ENCODE data around the gene UNC119.

DNA sequence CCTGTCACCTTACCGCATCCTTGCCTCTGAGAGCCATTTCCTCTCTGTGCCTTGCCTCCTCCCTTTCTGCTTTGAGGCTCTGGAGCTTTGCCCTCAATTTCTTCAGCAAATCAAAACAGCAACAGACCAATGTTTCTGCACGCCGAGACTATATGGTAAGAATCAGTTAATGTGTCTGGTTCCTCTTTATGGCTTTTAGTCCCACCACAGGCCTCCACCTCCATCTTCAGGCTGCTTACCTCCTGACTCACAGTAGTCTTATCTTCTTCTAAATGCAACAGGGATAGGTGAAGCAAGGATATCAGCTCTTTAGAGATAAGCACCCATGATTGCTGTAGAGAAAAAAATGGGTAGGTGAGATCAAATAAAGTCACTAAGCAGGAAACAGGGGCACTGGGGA lies 33.4 kb upstream of the UNC119 start:
- TF ChIP-seq, protein P1, sequence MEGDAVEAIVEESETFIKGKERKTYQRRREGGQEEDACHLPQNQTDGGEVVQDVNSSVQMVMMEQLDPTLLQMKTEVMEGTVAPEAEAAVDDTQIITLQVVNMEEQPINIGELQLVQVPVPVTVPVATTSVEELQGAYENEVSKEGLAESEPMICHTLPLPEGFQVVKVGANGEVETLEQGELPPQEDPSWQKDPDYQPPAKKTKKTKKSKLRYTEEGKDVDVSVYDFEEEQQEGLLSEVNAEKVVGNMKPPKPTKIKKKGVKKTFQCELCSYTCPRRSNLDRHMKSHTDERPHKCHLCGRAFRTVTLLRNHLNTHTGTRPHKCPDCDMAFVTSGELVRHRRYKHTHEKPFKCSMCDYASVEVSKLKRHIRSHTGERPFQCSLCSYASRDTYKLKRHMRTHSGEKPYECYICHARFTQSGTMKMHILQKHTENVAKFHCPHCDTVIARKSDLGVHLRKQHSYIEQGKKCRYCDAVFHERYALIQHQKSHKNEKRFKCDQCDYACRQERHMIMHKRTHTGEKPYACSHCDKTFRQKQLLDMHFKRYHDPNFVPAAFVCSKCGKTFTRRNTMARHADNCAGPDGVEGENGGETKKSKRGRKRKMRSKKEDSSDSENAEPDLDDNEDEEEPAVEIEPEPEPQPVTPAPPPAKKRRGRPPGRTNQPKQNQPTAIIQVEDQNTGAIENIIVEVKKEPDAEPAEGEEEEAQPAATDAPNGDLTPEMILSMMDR (IDR thresholded peaks at IDR 0.05): no peak
- no peak for TF ChIP-seq POLR2A (IDR thresholded peaks at IDR 0.05)

Measured in body of pancreas (tissue), 4 donors.